HG03196 (cell line): ENCODE measurements around the gene COL18A1.
"Not testable (repeated sequence)": the region's sequence is repeated elsewhere in the genome, so short reads cannot be mapped to it uniquely, and the experiment has no call there.

ENCODE experiments used
- ATAC-seq: cut with Tn5 transposase; IDR thresholded peaks from one replicate; pipeline ENCODE4 v1.9.1; 2021; ENCODE audit not compliant: unreplicated experiment

Gene COL18A1

DNA sequence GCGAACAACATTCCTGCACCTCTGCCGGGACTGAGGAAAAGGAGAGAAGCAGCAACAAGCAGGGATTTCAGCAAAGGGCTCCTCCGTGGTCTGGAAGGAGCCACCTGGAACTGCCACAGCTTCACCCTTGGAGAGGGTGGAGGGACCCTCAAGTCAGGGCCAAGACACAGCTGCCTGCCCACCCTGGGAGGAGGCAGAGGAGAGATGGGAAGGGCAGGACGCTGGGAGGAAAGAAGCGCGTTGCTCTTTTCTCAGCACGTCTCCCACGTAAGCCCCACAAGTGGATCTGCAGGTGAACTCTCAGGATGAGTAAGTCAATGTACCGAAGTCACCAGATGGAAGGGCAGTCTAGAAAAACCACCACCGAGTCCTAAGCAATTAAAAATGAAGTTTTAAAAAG is 97.6 kb downstream of the COL18A1 start:
- no peak for ATAC-seq

- not testable (repeated sequence) for ATAC-seq
Observed at GRCh38 chr21:45503226-45503625, 98.3 kb downstream of the COL18A1 start.

DNA sequence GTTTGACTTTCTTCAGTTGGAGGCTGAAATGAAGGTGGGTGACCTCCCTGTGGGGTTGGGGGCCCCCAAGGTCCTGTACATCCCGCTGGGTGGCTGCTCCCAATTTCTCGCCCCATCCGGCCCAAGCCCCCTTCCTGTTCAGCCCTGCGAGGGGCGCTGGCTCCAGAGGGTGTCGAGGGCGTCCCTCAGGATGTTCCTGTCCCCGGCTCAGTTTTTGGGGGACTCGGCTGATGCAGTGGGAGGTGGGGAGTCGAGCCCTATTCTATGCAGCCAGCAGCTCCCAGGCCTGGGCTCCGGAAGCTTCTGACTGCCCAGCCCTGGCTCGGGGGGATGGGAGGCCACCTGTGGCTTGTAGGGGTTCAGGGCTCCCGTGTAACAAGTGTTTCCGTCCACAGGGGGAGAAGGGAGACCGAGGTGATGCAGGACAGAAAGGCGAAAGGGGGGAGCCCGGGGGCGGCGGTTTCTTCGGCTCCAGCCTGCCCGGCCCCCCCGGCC is 99.1 kb downstream of the COL18A1 start:
- ATAC-seq = no peak

- no peak for ATAC-seq
Observed at GRCh38 chr21:45504516-45505415, 99.8 kb downstream of the COL18A1 start.

DNA sequence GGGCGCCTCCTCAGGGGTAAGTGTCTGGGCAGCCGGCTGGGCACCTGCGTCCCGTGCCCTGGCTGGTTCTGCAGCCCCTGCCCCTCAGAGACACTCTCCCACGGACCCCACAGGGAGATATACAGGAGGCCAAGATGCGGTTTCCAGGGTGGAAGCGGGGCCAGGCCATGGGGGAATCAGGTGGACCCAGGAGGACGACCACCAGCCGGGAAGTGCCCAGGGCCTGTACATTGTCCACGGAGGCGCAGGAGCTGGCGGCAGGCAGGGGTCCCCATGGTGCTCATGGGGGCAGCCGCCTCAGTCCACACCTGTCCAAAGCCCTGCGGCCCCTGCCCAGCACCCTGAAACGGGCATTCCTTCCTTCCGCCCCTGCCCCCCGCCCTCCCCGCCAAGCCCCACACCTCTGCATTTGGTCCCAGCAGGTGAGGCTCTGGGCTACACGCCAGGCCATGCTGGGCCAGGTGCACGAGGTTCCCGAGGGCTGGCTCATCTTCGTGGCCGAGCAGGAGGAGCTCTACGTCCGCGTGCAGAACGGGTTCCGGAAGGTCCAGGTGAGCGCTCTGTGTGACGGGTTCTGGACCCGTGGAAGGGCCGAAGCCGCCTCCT is 100.6 kb downstream of the COL18A1 start:
- no peak for ATAC-seq

DNA sequence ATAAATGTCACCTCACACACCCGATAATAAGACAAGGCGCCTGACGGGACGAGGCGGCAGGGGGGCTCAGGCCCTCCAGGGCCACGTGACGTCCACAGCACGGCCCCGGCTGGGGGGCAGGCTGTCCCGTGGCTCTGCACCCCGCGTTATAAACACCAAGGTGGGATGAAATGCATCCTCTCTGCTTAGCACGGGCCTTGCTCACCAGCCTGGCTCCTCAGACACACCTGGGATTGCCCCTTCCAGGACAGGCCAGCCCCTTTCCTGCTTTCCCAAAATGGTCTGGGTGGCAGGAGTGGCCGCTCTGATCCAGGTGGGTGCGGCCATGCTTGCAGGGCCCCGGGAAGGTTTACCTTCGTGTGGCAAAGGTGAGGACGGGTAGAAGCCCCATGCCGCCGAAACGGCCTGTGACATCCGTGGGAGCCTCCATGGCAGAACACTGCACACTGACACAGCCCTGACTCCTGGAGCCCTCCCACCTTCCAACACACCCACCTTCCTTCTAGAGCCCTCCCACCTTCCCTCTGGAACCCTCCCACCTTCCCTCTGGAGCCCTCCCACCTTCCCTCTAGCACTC is 101.4 kb downstream of the COL18A1 start:
- ATAC-seq = no peak

DNA sequence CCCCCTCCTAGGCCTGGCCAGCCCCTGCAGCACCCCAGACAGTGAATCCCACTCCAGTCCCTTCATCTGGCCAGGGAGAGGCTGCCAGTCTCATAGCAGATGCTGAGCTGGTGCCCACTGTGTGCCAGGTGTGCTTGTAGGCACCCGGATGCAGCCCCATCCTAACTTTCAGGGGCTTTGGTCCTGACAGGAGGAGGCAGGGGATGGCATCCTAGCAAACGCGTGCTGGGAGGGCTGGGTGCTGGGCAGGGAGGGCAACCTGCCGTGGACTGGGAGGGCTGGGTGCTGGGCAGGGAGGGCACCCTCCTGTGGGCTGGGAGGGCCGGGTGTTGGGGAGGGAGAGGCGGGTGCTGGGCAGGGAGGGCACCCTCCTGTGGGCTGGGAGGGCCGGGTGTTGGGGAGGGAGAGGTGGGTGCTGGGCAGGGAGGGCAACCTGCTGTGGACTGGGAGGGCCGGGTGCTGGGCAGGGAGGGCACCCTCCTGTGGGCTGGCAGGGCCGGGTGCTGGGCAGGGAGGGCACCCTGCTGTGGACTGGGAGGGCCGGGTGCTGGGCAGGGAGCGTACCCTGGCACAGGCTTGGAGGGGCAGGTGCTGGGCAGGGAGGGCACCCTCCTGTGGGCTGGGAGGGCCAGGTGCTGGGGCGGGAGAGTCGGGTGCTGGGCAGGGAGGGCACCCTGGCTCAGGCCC is 102.0 kb downstream of the COL18A1 start:
- no peak for ATAC-seq

DNA sequence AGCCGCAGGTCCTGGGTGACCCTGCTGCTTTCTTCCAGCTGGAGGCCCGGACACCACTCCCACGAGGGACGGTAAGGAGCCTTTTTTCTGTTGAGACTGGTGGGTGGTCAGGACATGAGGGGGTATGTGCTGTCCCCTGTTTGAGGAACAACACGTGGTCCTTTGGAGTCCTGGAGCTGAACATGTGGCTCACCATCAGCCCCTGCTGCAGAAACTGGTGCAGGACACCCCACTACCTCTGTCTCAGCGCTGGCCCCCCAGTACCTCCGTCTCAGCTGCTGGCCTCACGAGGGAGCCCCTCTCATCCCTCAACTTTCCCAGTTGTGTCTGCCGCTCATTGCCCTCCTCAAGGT is 102.5 kb downstream of the COL18A1 start:
- ATAC-seq = no peak

DNA sequence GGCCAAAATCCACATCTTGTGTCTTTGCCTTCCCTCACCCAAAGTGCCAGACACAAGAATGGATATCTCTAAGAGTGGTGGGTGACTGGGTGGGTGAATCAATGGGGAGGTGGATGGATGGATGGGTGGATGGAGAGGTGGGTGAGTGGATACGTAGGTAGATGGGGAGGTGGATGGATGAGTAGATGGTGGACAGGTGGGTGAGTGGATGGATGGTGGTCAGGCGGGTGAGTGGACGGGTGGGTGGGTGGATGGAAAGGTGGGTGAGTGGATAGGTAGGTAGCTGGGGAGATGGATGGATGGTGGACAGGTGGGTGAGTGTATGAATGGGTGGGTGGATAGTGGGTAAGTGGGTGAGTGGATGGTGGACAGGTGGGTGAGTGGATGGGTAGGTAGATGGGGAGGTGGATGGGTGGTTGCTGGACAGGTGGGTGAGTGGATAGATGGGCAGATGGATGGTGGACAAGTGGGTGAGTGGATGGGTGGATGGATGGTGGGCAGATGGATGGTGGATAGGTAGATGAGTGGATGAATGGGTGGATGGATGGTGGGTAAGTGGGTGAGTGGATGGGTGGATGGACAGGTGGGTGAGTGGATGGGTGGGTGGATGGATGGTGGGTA is 103.0 kb downstream of the COL18A1 start:
- ATAC-seq = no peak

DNA sequence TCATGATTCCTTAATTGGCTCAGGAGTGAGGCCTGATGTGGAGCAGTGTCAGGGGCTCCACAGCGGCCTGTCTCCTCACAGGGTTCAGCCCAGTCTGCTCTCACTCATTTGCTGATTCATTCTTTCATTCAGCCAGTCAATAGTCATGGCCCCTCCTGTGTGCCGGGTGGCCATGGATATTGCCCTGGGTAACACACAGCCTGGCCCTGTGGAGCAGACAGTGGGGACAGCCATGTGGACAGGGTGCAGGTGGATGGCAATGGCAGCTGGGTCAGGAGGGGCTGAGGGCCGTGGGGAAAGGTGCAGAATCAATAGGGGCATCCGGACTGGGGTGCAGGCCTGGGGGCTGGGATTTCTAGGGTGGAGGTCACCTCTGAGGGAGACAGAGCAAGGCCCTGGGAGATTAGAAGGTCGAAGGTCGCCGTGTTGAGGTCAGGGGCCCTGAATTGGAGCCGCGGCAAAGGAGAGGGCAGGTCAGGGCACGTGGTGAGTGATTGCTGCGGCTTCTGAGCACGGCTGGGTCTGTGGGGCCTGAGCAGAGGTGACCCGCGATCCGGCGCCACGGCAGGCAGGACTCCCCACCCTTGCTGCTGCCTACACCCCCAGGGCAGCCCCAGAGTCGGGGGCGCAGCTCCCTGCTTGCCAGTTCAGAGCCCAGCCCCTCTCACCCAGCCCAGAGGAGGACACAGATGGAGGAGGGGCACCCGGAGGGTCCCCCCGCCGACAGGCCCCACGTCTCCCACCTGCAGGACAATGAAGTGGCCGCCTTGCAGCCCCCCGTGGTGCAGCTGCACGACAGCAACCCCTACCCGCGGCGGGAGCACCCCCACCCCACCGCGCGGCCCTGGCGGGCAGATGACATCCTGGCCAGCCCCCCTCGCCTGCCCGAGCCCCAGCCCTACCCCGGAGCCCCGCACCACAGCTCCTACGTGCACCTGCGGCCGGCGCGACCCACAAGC is 103.9 kb downstream of the COL18A1 start:
- ATAC-seq = no peak

GRCh38 chr21:45509566-45510465 is 104.9 kb downstream of the COL18A1 start:
- ATAC-seq = no peak

GRCh38 chr21:45510466-45510955 is 105.5 kb downstream of the COL18A1 start:
- ATAC-seq = no peak

GRCh38 chr21:45511007-45511406 is 106.0 kb downstream of the COL18A1 start:
- ATAC-seq = no peak

DNA sequence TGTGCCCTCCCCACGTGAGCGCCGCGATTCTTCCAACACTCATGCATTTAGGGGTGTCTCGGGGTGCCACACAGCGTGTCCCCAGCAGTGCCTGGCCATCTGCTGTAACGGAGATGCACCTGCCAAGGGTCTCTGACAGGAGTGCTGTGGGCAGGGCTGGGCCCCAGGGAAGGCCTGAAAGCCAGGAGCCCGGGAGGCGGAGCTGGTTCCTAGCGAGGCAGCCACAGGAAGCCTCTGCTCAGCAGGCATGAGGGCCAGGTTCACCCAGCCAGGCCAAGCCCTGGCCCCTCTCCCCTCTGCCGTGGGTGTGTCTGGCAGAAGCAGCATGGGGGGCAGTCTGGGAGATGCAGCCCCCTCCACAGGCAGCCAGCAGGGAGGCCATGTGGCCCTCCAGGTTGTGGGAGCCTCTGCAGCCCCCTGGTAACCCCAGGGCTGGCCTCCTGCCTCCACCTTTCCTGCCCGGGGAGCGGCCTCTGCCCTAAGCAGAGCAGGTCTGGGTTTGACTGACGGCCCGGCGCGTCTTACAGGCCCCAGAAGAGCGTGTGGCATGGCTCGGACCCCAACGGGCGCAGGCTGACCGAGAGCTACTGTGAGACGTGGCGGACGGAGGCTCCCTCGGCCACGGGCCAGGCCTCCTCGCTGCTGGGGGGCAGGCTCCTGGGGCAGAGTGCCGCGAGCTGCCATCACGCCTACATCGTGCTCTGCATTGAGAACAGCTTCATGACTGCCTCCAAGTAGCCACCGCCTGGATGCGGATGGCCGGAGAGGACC is 106.9 kb downstream of the COL18A1 start:
- no peak for ATAC-seq

GRCh38 chr21:45512626-45513002 is 107.6 kb downstream of the COL18A1 start:
- no peak for ATAC-seq

DNA sequence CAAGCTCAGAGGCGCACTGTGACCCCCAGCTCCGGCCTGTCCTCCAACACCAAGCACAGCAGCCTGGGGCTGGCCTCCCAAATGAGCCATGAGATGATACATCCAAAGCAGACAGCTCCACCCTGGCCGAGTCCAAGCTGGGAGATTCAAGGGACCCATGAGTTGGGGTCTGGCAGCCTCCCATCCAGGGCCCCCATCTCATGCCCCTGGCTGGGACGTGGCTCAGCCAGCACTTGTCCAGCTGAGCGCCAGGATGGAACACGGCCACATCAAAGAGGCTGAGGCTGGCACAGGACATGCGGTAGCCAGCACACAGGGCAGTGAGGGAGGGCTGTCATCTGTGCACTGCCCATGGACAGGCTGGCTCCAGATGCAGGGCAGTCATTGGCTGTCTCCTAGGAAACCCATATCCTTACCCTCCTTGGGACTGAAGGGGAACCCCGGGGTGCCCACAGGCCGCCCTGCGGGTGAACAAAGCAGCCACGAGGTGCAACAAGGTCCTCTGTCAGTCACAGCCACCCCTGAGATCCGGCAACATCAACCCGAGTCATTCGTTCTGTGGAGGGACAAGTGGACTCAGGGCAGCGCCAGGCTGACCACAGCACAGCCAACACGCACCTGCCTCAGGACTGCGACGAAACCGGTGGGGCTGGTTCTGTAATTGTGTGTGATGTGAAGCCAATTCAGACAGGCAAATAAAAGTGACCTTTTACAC is 108.2 kb downstream of the COL18A1 start:
- ATAC-seq = no peak

GRCh38 chr21:45513741-45514310 is 108.9 kb downstream of the COL18A1 start:
- no peak for ATAC-seq
